IMR-90 (cell line): ENCODE results near the gene FAM186B.

Experiments used
- BHLHE40 ChIP-seq: fragments of 150-350 bp; IDR thresholded peaks from 2 replicates; pipeline ENCODE4 v1.6.1; 2016; ENCODE audit warnings: mild to moderate bottlenecking, low read depth, low read length
- CEBPB ChIP-seq: IDR thresholded peaks from 2 replicates; pipeline ENCODE4 v1.6.1; 2012; ENCODE audit warnings: low read depth, low read length, improper control_type of control experiment
- FOS ChIP-seq: fragments of 150-350 bp; IDR thresholded peaks from 2 replicates; pipeline ENCODE4 v1.6.1; 2016; ENCODE audit warnings: low read depth, low read length
- MAFK ChIP-seq: IDR thresholded peaks from 2 replicates; pipeline ENCODE4 v1.6.1; 2012; ENCODE audit warnings: low read depth, low read length, improper control_type of control experiment
- MXI1 ChIP-seq: IDR thresholded peaks from 2 replicates; pipeline ENCODE4 v1.6.1; 2012; ENCODE audit warnings: low read depth, mild to moderate bottlenecking, low read length, moderate library complexity, borderline replicate concordance
- NFE2L2 ChIP-seq: fragments of 150-350 bp; IDR thresholded peaks from 2 replicates; pipeline ENCODE4 v1.6.1; 2016; ENCODE audit warnings: low read depth, mild to moderate bottlenecking, low read length
- POLR2A ChIP-seq: IDR thresholded peaks from 2 replicates; pipeline ENCODE4 v1.6.1; 2012; ENCODE audit warnings: mild to moderate bottlenecking, low read depth, low read length
- RAD21 ChIP-seq: IDR thresholded peaks from 2 replicates; pipeline ENCODE4 v1.6.1; 2012; ENCODE audit warnings: low read length, improper control_type of control experiment
- SMC3 ChIP-seq: fragments of 150-350 bp; IDR thresholded peaks from 2 replicates; pipeline ENCODE4 v1.6.1; 2016; ENCODE audit warnings: low read depth, mild to moderate bottlenecking, antibody characterized with exemption, low read length, moderate library complexity
- TF ChIP-seq, protein P1 (sequence below): conservative IDR thresholded peaks from 2 replicates; pipeline ENCODE4 v1.5.1; 2012; ENCODE audit warnings: mild to moderate bottlenecking, low read depth, low read length, improper control_type of control experiment
- TF ChIP-seq, protein P2 (sequence below): fragments of 150-350 bp; IDR thresholded peaks from 2 replicates; pipeline ENCODE4 v1.6.1; 2017; ENCODE audit warnings: mild to moderate bottlenecking, antibody characterized with exemption, low read length, low read depth

DNA sequence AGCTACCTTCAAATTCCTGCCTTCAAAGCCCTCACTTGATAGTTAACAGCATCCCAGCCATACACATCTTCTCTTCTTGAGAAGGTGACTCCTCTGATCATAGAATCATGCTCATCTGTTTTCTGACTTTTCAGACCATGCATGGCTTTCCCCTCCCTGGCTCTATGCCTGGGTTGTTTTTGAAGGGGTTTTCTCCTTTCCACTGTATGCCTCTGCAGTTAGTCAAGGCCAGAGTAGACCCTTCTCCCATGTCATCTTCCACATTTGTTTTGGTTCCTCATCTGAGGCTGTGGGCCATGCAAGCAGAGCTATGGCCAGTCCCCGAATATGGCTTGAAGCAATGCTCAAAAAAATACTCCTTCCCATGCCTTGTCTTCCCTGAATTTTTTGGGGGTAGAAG lies 23.2 kb downstream of the FAM186B start:
- TF ChIP-seq POLR2A = no peak
- TF ChIP-seq, protein P1, sequence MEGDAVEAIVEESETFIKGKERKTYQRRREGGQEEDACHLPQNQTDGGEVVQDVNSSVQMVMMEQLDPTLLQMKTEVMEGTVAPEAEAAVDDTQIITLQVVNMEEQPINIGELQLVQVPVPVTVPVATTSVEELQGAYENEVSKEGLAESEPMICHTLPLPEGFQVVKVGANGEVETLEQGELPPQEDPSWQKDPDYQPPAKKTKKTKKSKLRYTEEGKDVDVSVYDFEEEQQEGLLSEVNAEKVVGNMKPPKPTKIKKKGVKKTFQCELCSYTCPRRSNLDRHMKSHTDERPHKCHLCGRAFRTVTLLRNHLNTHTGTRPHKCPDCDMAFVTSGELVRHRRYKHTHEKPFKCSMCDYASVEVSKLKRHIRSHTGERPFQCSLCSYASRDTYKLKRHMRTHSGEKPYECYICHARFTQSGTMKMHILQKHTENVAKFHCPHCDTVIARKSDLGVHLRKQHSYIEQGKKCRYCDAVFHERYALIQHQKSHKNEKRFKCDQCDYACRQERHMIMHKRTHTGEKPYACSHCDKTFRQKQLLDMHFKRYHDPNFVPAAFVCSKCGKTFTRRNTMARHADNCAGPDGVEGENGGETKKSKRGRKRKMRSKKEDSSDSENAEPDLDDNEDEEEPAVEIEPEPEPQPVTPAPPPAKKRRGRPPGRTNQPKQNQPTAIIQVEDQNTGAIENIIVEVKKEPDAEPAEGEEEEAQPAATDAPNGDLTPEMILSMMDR = no peak
- TF ChIP-seq BHLHE40 = no peak
- TF ChIP-seq, protein P2, sequence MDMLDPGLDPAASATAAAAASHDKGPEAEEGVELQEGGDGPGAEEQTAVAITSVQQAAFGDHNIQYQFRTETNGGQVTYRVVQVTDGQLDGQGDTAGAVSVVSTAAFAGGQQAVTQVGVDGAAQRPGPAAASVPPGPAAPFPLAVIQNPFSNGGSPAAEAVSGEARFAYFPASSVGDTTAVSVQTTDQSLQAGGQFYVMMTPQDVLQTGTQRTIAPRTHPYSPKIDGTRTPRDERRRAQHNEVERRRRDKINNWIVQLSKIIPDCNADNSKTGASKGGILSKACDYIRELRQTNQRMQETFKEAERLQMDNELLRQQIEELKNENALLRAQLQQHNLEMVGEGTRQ = no peak
- no peak for TF ChIP-seq RAD21
- TF ChIP-seq MAFK = no peak
- no peak for TF ChIP-seq MXI1
- no peak for TF ChIP-seq CEBPB
- no peak for TF ChIP-seq SMC3
- TF ChIP-seq NFE2L2 = no peak
- TF ChIP-seq FOS = no peak
